MG63 (cell line): Measurements from ENCODE around the gene OR52W1. TPM values are rescaled to one million over a fixed set of nuclear protein-coding genes. Genes with fewer than 3 reads are reported as not detected.
"Not testable (repeated sequence)": the region's sequence is repeated elsewhere in the genome, so short reads cannot be mapped to it uniquely, and the experiment has no call there.

Experiments used
- DNase-seq: peaks from one replicate; pipeline ENCODE4 v3.0.0-alpha.2; 2020
- H3K27me3 ChIP-seq: fragments of 250-450 bp; sonication (Bioruptor Pico); 2 replicates; pipeline ENCODE4 v1.5.1; 2020; ENCODE audit warnings: mild to moderate bottlenecking, moderate library complexity
- H3K36me3 ChIP-seq: fragments of 250-450 bp; sonication (Bioruptor Pico); 2 replicates; pipeline ENCODE4 v1.5.1; 2020; ENCODE audit warnings: mild to moderate bottlenecking, moderate library complexity
- H3K4me3 ChIP-seq: fragments of 250-450 bp; sonication (Bioruptor Pico); 2 replicates; pipeline ENCODE4 v1.5.1; 2020; ENCODE audit warnings: mild to moderate bottlenecking, moderate library complexity
- H3K9me3 ChIP-seq: fragments of 250-450 bp; sonication (Bioruptor Pico); 2 replicates; pipeline ENCODE4 v1.5.1; 2020; ENCODE audit warnings: mild to moderate bottlenecking, moderate library complexity
- total RNA-seq: library from RNA; depleted of rRNA; stranded (reverse); fragments of >200 nt; shearing (Covaris generic); gene quantifications from 2 replicates; pipeline ENCODE4 v1.2.3, GENCODE V29; 2014; ENCODE audit warnings: low replicate concordance; rRNA removed

Gene OR52W1
- total RNA-seq, 1 experiment from 2014 or later: not detected

DNA sequence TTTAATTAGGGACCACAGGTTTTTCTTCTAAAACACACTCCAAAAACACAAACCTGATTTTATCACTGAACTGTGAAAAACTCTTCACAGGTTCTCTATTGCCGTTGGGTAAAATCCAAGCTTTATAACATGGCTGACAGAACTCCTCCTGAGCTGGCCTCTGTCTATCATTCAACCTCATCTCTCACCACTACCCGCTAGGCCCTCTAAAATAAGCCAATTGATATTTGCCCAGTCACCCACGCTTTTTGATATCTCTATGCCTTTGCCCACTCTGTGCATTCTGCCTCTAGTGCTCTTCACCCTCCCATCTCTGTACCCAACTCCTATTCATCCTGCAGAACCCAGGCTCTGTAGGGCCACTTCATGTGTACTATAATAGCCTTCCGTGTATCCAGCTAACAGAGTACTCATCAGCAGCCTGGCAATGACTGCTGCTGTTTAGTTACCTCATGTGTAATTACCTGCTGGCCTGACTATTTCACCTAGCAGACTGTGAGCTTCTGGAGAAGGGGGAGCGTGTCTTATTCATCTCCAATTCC lies 38.8 kb downstream of the OR52W1 start:
- Histone ChIP-seq H3K27me3 (no peaks in the 10 kb centered on the region), H3K4me3 (no peak overlapping the region)
- no peak for DNase-seq

GRCh38 chr11:6238902-6239301 lies 39.9 kb downstream of the OR52W1 start, which contains the start of gene CNGA4:
Gene CNGA4, plus strand, starts transcription at chr11:6239089. Its CDS starts 118 bp downstream, at chr11:6239207.
- no peak for DNase-seq
- no peaks in the 10 kb centered on the region for H3K27me3 ChIP-seq
- H3K4me3 ChIP-seq: no peak within 1 kb of the TSS
- H3K9me3 ChIP-seq: no peaks in the 10 kb centered on the region
- H3K36me3 ChIP-seq: no peaks in the 10 kb centered on the region

More for the DNA sequence above, 38.8 kb downstream of the OR52W1 start:
- Histone ChIP-seq H3K9me3 (no peaks in the 10 kb centered on the region), H3K36me3 (no peaks in the 10 kb centered on the region)

DNA sequence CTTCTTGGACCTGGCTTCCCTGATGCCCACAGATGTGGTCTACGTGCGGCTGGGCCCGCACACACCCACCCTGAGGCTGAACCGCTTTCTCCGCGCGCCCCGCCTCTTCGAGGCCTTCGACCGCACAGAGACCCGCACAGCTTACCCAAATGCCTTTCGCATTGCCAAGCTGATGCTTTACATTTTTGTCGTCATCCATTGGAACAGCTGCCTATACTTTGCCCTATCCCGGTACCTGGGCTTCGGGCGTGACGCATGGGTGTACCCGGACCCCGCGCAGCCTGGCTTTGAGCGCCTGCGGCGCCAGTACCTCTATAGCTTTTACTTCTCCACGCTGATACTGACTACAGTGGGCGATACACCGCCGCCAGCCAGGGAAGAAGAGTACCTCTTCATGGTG lies 41.1 kb downstream of the OR52W1 start:
- no peaks in the 10 kb centered on the region for H3K36me3 ChIP-seq
- no peaks in the 10 kb centered on the region for H3K9me3 ChIP-seq
- H3K27me3 ChIP-seq: no peaks in the 10 kb centered on the region
- no peak overlapping the region for H3K4me3 ChIP-seq
- no peak for DNase-seq

DNA sequence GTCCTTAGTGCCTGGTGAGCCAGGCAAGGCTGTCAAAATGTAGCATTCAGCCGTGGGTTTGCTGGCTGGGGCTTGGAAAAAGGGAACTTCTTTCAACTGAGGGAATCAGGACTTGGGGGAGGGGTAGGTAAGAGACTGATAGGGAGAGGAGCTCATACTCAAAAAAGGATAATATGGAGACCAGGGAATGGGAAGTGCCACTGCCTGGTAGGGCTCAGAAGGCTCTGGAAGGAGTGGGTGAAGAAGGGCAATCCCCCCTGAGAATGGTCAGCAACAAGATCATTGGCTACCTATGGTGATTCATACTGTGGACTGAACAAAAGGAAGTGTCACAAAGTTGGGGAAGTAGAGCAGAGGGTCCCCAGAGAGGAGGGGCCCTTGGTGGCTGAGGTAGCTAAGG lies 41.8 kb downstream of the OR52W1 start:
- Histone ChIP-seq H3K4me3 (no peak overlapping the region), H3K9me3 (no peaks in the 10 kb centered on the region), H3K36me3 (no peaks in the 10 kb centered on the region), H3K27me3 (no peaks in the 10 kb centered on the region)
- DNase-seq: no peak

DNA sequence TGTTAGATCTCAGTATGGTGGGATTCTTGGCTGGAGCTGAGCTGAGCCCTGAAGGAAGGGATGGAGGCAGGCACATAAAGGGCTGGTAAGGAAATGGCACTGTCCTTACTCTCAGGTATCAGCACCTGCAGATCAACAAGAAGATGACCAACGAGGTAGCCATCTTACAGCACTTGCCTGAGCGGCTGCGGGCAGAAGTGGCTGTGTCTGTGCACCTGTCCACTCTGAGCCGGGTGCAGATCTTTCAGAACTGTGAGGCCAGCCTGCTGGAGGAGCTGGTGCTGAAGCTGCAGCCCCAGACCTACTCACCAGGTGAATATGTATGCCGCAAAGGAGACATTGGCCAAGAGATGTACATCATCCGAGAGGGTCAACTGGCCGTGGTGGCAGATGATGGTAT lies 42.3 kb downstream of the OR52W1 start:
- Histone ChIP-seq H3K27me3 (no peaks in the 10 kb centered on the region), H3K4me3 (no peak overlapping the region), H3K9me3 (no peaks in the 10 kb centered on the region), H3K36me3 (no peaks in the 10 kb centered on the region)
- DNase-seq: no peak

DNA sequence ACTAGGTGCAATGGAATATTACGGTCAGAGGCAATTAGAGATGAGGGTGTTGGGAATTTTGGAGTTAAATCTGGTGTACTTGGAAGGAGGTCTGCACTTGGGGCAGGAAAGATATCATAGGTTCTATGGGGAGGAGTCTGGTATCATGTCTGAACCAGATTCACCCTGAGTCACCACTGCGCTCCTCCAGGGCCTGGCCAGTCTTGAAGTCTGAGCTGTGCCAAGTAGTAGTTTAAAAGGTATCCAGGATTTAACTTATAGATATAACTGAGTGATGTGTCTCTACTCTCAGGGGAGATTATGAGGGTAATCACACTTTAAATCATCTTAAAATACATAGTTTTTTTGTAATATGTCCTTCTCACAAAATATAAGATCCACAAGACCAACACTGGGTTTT lies 46.5 kb downstream of the OR52W1 start:
- Histone ChIP-seq H3K9me3 (no peaks in the 10 kb centered on the region), H3K36me3 (no peaks in the 10 kb centered on the region), H3K27me3 (no peaks in the 10 kb centered on the region), H3K4me3 (no peak overlapping the region)
- peak; percentile 22 for DNase-seq

- no peak for DNase-seq
- H3K4me3 ChIP-seq: no peak overlapping the region
- H3K9me3 ChIP-seq: no peaks in the 10 kb centered on the region
- no peaks in the 10 kb centered on the region for H3K27me3 ChIP-seq
- H3K36me3 ChIP-seq: no peaks in the 10 kb centered on the region
These were observed 49.2 kb downstream of the OR52W1 start for GRCh38 chr11:6248248-6248647.

DNA sequence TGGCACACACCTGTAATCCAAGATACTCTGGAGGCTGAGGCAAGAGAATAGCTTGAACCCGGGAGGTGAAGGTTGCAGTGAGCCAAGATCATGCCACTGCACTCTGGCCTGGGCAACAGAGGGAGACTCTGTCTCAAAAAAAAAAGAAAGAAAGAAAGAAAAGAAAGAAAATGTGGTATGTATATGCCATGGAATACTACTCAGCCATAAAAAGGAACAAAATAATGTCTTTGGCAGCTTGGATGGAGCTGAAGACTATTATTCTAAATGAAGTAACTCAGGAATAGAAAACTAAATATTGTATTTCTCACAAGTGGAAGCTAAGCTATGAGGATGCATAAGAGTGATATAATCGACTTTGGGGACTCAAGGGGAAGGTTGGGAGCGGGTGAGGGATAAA lies 49.9 kb downstream of the OR52W1 start:
- H3K4me3 ChIP-seq, DNase-seq, H3K36me3 ChIP-seq, H3K27me3 ChIP-seq, H3K9me3 ChIP-seq: not testable (repeated sequence)

Other genes starting within 250 kb of the OR52W1 start
- not detected in 2 replicates for gene OR56A5, start 230.7 kb upstream of the OR52W1 start, total RNA-seq
- not detected in 2 replicates for gene OR52L1, start 212.2 kb upstream of the OR52W1 start, total RNA-seq
- gene OR56A4, start 192.3 kb upstream of the OR52W1 start, total RNA-seq: not detected in 2 replicates
- not detected in 2 replicates for gene OR56A1, start 168.5 kb upstream of the OR52W1 start, total RNA-seq
- gene OR56B4, start 91.5 kb upstream of the OR52W1 start, total RNA-seq: not detected in 2 replicates
- not detected in 2 replicates for gene OR52B2, start 28.9 kb upstream of the OR52W1 start, total RNA-seq
- gene C11orf42, start 6.3 kb downstream of the OR52W1 start, total RNA-seq: not detected in 2 replicates
- gene FHIP1B, start 35.4 kb downstream of the OR52W1 start, total RNA-seq: 9.2 and 9.7 TPM in 2 replicates
- not detected in 2 replicates for gene CNGA4, start 39.9 kb downstream of the OR52W1 start, total RNA-seq
- gene CCKBR, start 60.6 kb downstream of the OR52W1 start, total RNA-seq: not detected in 2 replicates
- 159 and 168 TPM in 2 replicates for gene CAVIN3, start 121.3 kb downstream of the OR52W1 start, total RNA-seq
- 13.1 and 17.7 TPM in 2 replicates for gene SMPD1, start 191.2 kb downstream of the OR52W1 start, total RNA-seq
- gene APBB1, start 219.9 kb downstream of the OR52W1 start, total RNA-seq: 7.2 and 21.1 TPM in 2 replicates
- 0.20 TPM in 1 of 2 replicates, not detected in the other for gene HPX, start 241.8 kb downstream of the OR52W1 start, total RNA-seq